GM23248 (cell line): ENCODE measurements around the gene ASIP. TPM values are rescaled to one million over a fixed set of nuclear protein-coding genes. Genes with fewer than 3 reads are reported as not detected.

ENCODE experiments used
- DNase-seq: peaks from one replicate; pipeline ENCODE4 v3.0.0-alpha.2; 2015
- H2AFZ ChIP-seq: fragments of 200-600 bp; sonication (generic); 2 replicates; pipeline ENCODE4 v1.6.1; 2016; ENCODE audit warnings: antibody characterized with exemption
- H3F3A ChIP-seq: fragments of 200-600 bp; sonication (generic); 2 replicates; pipeline ENCODE4 v1.6.1; 2016; ENCODE audit warnings: mild to moderate bottlenecking, antibody characterized with exemption, mixed run types; ENCODE audit not compliant: insufficient read depth
- H3K27ac ChIP-seq: fragments of 200-600 bp; sonication (generic); 2 replicates; pipeline ENCODE4 v1.5.1; 2016; ENCODE audit warnings: mild to moderate bottlenecking
- H3K27me3 ChIP-seq: fragments of 200-600 bp; sonication (generic); replicated peaks from 2 replicates; pipeline ENCODE4 v1.6.1; 2016; ENCODE audit warnings: mild to moderate bottlenecking; ENCODE audit not compliant: insufficient read depth
- H3K36me3 ChIP-seq: fragments of 200-600 bp; sonication (generic); 2 replicates; pipeline ENCODE4 v1.6.1; 2016; ENCODE audit warnings: low read depth, mild to moderate bottlenecking
- H3K4me1 ChIP-seq: fragments of 200-600 bp; sonication (generic); 2 replicates; pipeline ENCODE4 v1.6.1; 2016; ENCODE audit warnings: mild to moderate bottlenecking; ENCODE audit not compliant: insufficient read depth
- H3K4me2 ChIP-seq: fragments of 200-600 bp; sonication (generic); one replicate; pipeline ENCODE4 v1.6.1; 2016; ENCODE audit warnings: mild to moderate bottlenecking; ENCODE audit not compliant: unreplicated experiment
- H3K4me3 ChIP-seq: fragments of 200-600 bp; sonication (generic); 2 replicates; pipeline ENCODE4 v1.5.1; 2016; ENCODE audit warnings: mild to moderate bottlenecking
- H3K79me2 ChIP-seq: fragments of 200-600 bp; sonication (generic); 2 replicates; pipeline ENCODE4 v1.6.1; 2016; ENCODE audit warnings: mild to moderate bottlenecking; ENCODE audit not compliant: insufficient read depth
- H3K9ac ChIP-seq: fragments of 200-600 bp; sonication (generic); 2 replicates; pipeline ENCODE4 v1.6.1; 2016; ENCODE audit warnings: mild to moderate bottlenecking
- H3K9me2 ChIP-seq: fragments of 200-600 bp; sonication (generic); 2 replicates; pipeline ENCODE4 v1.6.1; 2016; ENCODE audit warnings: mixed run types, mild to moderate bottlenecking, moderate library complexity; ENCODE audit not compliant: insufficient read depth
- H3K9me3 ChIP-seq: fragments of 200-600 bp; sonication (generic); one replicate; pipeline ENCODE4 v1.6.1; 2017; ENCODE audit warnings: low read depth
- H4K20me1 ChIP-seq: fragments of 200-600 bp; sonication (generic); 2 replicates; pipeline ENCODE4 v1.6.0; 2016; ENCODE audit not compliant: insufficient read depth
- EZH2 ChIP-seq: fragments of 200-600 bp; sonication (generic); IDR thresholded peaks from 2 replicates; pipeline ENCODE4 v1.6.1; 2018; ENCODE audit warnings: antibody characterized with exemption, mild to moderate bottlenecking; ENCODE audit not compliant: insufficient read depth, poor library complexity, severe bottlenecking
- EZH2phosphoT487 ChIP-seq: fragments of 200-600 bp; sonication (generic); IDR thresholded peaks from 2 replicates; pipeline ENCODE4 v1.6.1; 2018; ENCODE audit warnings: antibody characterized with exemption, moderate library complexity, mild to moderate bottlenecking, low read depth; ENCODE audit not compliant: insufficient read depth
- WGBS, 2 experiments: methylation state at CpG; one replicate each; pipeline ENCODE4 v1.1.6; 2015 to 2017; ENCODE audit warnings: low lambda C conversion rate in 2 of 2, low coverage in 1 of 2; ENCODE audit errors: missing lambda C conversion rate in 2 of 2; 5-methylcytosine and 5-hydroxymethylcytosine counted together
- in situ Hi-C: fragments of 300-500 bp; cut with MboI; formaldehyde crosslinking; loops from 2 replicates; pipeline ENCODE4 v1.15.0; 2020
- polyA plus RNA-seq: library from polyadenylated mRNA; unstranded; fragments of >200 nt; fragmentation: Nextera tagmentation; extraction: Ambion mirVana; gene quantifications from 2 replicates; pipeline ENCODE4 v1.2.1, GENCODE V29; 2016
- total RNA-seq: library from RNA; depleted of rRNA; stranded (reverse); fragments of >200 nt; shearing (Covaris generic); gene quantifications from 2 replicates; pipeline ENCODE4 v1.2.3, GENCODE V29; 2014

ASIP gene
- total and polyA plus RNA-seq, 2 experiments from 2014 or later = not detected

DNA sequence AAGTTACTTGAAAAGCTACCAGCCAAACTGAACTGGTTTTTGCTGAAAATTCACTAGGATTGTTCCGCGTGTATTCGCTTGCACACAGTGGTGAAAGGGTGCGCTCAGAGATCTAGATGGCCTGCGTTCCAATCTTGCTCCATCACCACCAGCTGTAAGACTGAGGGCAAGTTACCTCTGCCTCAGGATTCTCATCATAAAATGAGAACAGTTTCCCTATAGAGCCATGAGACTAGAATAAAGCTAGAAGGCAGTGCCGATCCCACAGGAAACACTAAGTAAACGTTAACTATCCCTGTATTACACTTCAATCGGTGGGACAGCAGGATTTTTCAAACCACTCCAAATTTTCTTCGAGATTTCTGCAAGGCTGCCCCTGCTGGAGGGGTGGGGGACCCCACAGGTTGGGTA lies 61.1 kb downstream of the ASIP start:
- Histone ChIP-seq H3K9me2 (no peaks in the 10 kb centered on the region), H3K9ac (peak overlapping the region; percentile 96), H3K79me2 (peaks cover 41% of the 10 kb centered on the region), H2AFZ (peak overlapping the region; percentile 80), H3K27me3 (no peaks in the 10 kb centered on the region), H3K9me3 (no peaks in the 10 kb centered on the region), H4K20me1 (no peaks in the 10 kb centered on the region), H3K36me3 (no peaks in the 10 kb centered on the region), H3K4me2 (peak overlapping the region; percentile 85), H3K27ac (peak overlapping the region; percentile 95), H3F3A (peaks cover 7% of the 10 kb centered on the region; the same call in 1 of the 2 replicates), H3K4me3 (peak overlapping the region; percentile 88), H3K4me1 (peaks cover 12% of the 10 kb centered on the region)
- DNase-seq = peak; percentile 76
- 3 to 6% methylated on average over 9 of the region's 9 CpGs for WGBS, 2 experiments
- TF ChIP-seq EZH2phosphoT487 (no peak), EZH2 (no peak)
- in situ Hi-C loops = loop anchor here (25.0 kb wide), 1 partner anchor 410 kb away; the partner anchor contains the start of gene TP53INP2

DNA sequence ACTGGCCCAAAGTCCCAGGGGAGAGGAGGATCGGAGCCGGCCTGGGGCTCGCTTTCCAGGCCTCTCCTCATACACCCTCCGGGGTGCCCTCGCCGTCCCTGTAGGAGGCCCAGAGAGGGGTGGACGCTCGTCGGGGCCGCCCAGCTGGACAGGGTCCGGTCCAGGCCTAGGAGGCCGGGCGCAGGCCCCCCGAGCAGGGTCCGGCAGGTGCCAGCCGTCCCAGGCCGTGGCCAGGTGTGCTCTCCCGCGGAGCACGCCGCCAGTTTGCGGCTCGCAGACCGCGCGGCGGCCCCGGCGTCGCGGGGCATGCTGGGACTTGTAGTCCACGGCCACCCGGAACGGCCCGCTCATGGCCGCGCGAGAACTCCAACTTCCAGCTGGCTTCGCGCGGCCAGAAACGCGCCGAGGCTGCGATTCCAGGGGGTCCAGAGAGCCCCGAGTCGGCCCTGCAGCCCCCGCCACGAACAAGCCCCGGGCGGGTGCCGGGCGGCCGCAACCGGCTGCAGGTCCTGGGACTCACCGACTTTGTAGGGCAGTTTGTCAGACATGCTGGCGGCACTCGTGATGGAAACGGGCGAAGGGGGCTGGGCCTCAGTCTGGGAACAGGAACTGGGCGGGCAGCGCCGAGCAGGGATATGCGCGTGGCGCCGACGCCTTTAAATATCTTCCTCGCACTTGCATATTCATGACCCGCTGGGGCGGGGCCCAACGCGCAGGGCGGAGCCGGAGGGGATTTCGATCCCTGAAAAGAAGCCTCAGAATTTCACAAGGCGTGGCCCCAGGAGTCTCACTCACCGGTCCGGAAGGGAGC lies 61.7 kb downstream of the ASIP start, which contains the start of gene AHCY:
AHCY (minus strand) TSS at position 633 of the 811 bp plus-strand sequence; CDS start at position 548, 85 bp downstream.
- H3K9me3 ChIP-seq = no peaks in the 10 kb centered on the region
- peak within 1 kb of the TSS; percentile 95 for H3K27ac ChIP-seq
- in situ Hi-C loops = loop anchor here (25.0 kb wide), 1 partner anchor 409 kb away; the partner anchor contains the start of gene TP53INP2
- peak; percentile 99 for DNase-seq
- H3K79me2 ChIP-seq = peaks cover 35% of the 10 kb centered on the region
- peak within 1 kb of the TSS; percentile 88 for H3K4me3 ChIP-seq
- H4K20me1 ChIP-seq = no peaks in the 10 kb centered on the region
- H3F3A ChIP-seq = peaks cover 7% of the 10 kb centered on the region; the same call in 1 of the 2 replicates
- peak within 1 kb of the TSS; percentile 85 for H3K4me2 ChIP-seq
- H3K27me3 ChIP-seq = no peaks in the 10 kb centered on the region
- H3K9me2 ChIP-seq = no peaks in the 10 kb centered on the region
- TF ChIP-seq EZH2phosphoT487 (no peak), EZH2 (no peak)
- H3K4me1 ChIP-seq = peaks cover 12% of the 10 kb centered on the region
- WGBS, 2 experiments = 1% methylated on average over 52 to 74 of the region's 79 CpGs
- no peaks in the 10 kb centered on the region for H3K36me3 ChIP-seq
- H2AFZ ChIP-seq = peak within 1 kb of the TSS; percentile 80
- H3K9ac ChIP-seq = peak within 1 kb of the TSS; percentile 96

DNA sequence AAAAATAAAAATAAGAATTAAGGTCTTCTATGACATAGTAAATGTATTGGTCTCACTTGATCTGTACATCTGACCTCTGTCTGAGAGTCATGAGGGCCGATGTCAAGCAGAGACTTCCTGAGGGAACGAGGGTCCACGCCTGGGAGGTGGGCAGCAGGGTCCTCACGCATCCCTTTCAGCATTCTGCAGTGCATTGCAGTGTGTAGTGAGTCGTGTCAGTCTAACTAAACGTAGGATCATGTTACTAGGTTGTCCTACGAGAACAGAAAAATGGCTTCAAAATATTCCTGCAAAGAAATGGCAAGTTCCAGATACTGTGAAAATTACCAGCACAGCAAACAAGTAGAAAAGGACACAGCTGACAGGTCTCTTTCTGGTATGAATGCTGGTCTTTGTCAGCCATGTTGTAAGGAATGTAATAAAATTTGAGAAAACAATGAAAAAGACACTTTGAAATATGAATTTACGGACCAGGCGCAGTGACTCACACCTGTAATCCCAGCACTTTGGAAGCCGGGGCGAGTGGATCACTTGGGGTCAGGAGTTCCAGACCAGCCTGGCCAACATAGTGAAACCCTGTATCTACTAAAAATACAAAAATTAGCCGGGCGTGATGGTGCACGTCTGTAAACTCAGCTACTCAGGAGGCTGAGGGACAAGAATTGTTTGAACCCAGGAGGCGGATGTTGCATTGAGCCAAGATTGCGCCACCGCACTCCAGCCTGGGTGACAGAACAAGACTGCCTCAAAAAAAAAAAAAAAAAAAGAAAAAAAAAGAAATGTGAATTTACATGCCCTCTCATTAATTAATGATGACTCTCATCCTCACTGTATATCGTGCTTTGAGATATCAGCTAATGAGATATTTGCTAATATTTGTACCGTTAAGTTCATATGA lies 64.4 kb downstream of the ASIP start:
- WGBS, 2 experiments = 81 to 82% methylated on average over 18 to 19 of the region's 19 CpGs
- Histone ChIP-seq H3K36me3 (no peaks in the 10 kb centered on the region), H3K9me2 (no peaks in the 10 kb centered on the region), H3K79me2 (peaks cover 21% of the 10 kb centered on the region), H3K9me3 (no peaks in the 10 kb centered on the region), H3K4me3 (no peak overlapping the region), H4K20me1 (no peaks in the 10 kb centered on the region), H3K27ac (no peak overlapping the region), H3K4me2 (no peak overlapping the region), H3K4me1 (peaks cover 12% of the 10 kb centered on the region), H3K27me3 (no peaks in the 10 kb centered on the region), H3K9ac (no peak overlapping the region), H2AFZ (no peak overlapping the region), H3F3A (peaks cover 7% of the 10 kb centered on the region; the same call in 1 of the 2 replicates)
- no peak for DNase-seq
- TF ChIP-seq EZH2 = no peak
- TF ChIP-seq EZH2phosphoT487 = no peak
- in situ Hi-C loops = loop anchor here (25.0 kb wide), 1 partner anchor 407 kb away; the partner anchor contains the start of gene TP53INP2

DNA sequence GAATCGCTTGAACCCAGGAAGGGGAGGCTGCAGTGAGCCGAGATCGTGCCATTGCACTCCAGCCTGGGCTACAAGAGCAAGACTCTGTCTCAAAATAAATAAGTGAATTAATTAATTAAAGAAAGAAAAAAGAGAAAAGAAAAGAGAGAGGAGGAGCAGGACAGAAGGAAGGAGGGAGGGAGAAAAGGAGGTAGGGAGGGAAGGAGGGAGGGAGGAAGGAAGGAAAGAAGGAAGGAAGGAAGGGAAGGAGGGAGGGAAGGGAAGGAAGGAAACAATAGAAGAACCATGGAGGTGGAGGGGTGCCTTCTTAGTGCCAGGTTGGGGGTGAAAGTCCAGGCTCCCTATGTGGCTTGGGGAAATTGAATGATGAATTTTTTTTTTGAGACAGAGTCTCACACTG lies 68.5 kb downstream of the ASIP start:
- Histone ChIP-seq H3K27me3 (no peaks in the 10 kb centered on the region), H3K4me2 (no peak overlapping the region), H3K4me3 (no peak overlapping the region), H2AFZ (no peak overlapping the region), H4K20me1 (no peaks in the 10 kb centered on the region), H3K9me3 (no peaks in the 10 kb centered on the region), H3K9ac (no peak overlapping the region), H3F3A (peaks cover 2% of the 10 kb centered on the region; the same call in 1 of the 2 replicates), H3K79me2 (no peaks in the 10 kb centered on the region), H3K9me2 (no peaks in the 10 kb centered on the region), H3K4me1 (peaks cover 4% of the 10 kb centered on the region), H3K36me3 (no peaks in the 10 kb centered on the region), H3K27ac (no peak overlapping the region)
- in situ Hi-C loops = loop anchor here (25.0 kb wide), 1 partner anchor 403 kb away; the partner anchor contains the start of gene TP53INP2
- WGBS, 2 experiments = 95 to 100% methylated on average over 3 of the region's 3 CpGs
- no peak for DNase-seq
- no peak for TF ChIP-seq EZH2phosphoT487
- no peak for TF ChIP-seq EZH2
